H9 (cell line): Measurements from ENCODE around the gene DPEP3. TPM values are rescaled to one million over a fixed set of nuclear protein-coding genes. Genes with fewer than 3 reads are reported as not detected.

Source experiments
- DNase-seq: peaks from one replicate; pipeline ENCODE4 v3.0.0-alpha.2; 2017
- H2AFZ ChIP-seq: one replicate; pipeline ENCODE4 v1.6.1; 2013; ENCODE audit warnings: mild to moderate bottlenecking, low read length, control low read depth, moderate library complexity
- H2AK5ac ChIP-seq: 2 replicates; pipeline ENCODE4 v1.6.1; 2013; ENCODE audit warnings: low read length, control low read depth, mixed read lengths; ENCODE audit not compliant: insufficient read length
- H2BK120ac ChIP-seq: one replicate; pipeline ENCODE4 v1.6.1; 2013; ENCODE audit warnings: low read depth, mild to moderate bottlenecking, low read length, control low read depth, inconsistent platforms; ENCODE audit not compliant: poor library complexity, severe bottlenecking
- H2BK12ac ChIP-seq: 2 replicates; pipeline ENCODE4 v1.6.1; 2013; ENCODE audit warnings: low read length, control low read depth, mixed read lengths, low read depth; ENCODE audit not compliant: insufficient read length
- H2BK15ac ChIP-seq: 2 replicates; pipeline ENCODE4 v1.6.1; 2013; ENCODE audit warnings: low read depth, low read length, control low read depth
- H2BK20ac ChIP-seq: one replicate; pipeline ENCODE4 v1.6.1; 2013; ENCODE audit warnings: low read depth, mild to moderate bottlenecking, low read length, control low read depth, inconsistent platforms; ENCODE audit not compliant: poor library complexity, severe bottlenecking
- H2BK5ac ChIP-seq: 2 replicates; pipeline ENCODE4 v1.6.1; 2013; ENCODE audit warnings: low read length, control low read depth, mixed read lengths; ENCODE audit not compliant: insufficient read length
- H3K14ac ChIP-seq: 2 replicates; pipeline ENCODE4 v1.6.1; 2013; ENCODE audit warnings: low read length, control low read depth; ENCODE audit not compliant: insufficient read depth
- H3K18ac ChIP-seq: 2 replicates; pipeline ENCODE4 v1.6.1; 2013; ENCODE audit warnings: low read depth, mild to moderate bottlenecking, mixed read lengths, low read length, control low read depth; ENCODE audit not compliant: insufficient read length
- H3K23ac ChIP-seq: 2 replicates; pipeline ENCODE4 v1.6.1; 2013; ENCODE audit warnings: low read length, control low read depth, mixed read lengths, low read depth; ENCODE audit not compliant: insufficient read length
- H3K23me2 ChIP-seq: 2 replicates; pipeline ENCODE4 v1.6.1; 2013; ENCODE audit warnings: low read depth, mild to moderate bottlenecking, mixed read lengths, low read length, control low read depth; ENCODE audit not compliant: insufficient read length, poor library complexity, severe bottlenecking
- H3K27ac ChIP-seq: 2 replicates; pipeline ENCODE4 v1.5.1; 2013; ENCODE audit warnings: low read length, control low read depth, mixed read lengths, low read depth; ENCODE audit not compliant: insufficient read length
- H3K27me3 ChIP-seq: 2 replicates; pipeline ENCODE4 v1.6.1; 2013; ENCODE audit warnings: low read length, control low read depth, inconsistent platforms; ENCODE audit not compliant: insufficient read depth
- H3K4ac ChIP-seq: 2 replicates; pipeline ENCODE4 v1.6.1; 2013; ENCODE audit warnings: low read depth, mild to moderate bottlenecking, control low read depth, inconsistent platforms, low read length, moderate library complexity
- H3K4me1 ChIP-seq: 2 replicates; pipeline ENCODE4 v1.6.1; 2013; ENCODE audit warnings: low read length, control low read depth, inconsistent platforms; ENCODE audit not compliant: insufficient read depth
- H3K4me2 ChIP-seq: 2 replicates; pipeline ENCODE4 v1.6.1; 2013; ENCODE audit warnings: low read length, control low read depth, mixed read lengths; ENCODE audit not compliant: insufficient read length, insufficient read depth
- H3K56ac ChIP-seq: 2 replicates; pipeline ENCODE4 v1.6.1; 2013; ENCODE audit warnings: low read depth, mild to moderate bottlenecking, mixed read lengths, low read length, control low read depth; ENCODE audit not compliant: insufficient read length
- H3K79me1 ChIP-seq: 2 replicates; pipeline ENCODE4 v1.6.1; 2013; ENCODE audit warnings: low read depth, mild to moderate bottlenecking, moderate library complexity, low read length, control low read depth, inconsistent platforms; ENCODE audit not compliant: insufficient read depth, poor library complexity, severe bottlenecking
- H3K79me2 ChIP-seq: 2 replicates; pipeline ENCODE4 v1.6.1; 2013; ENCODE audit warnings: low read length, control low read depth, inconsistent platforms; ENCODE audit not compliant: insufficient read depth
- H3K9ac ChIP-seq: 2 replicates; pipeline ENCODE4 v1.6.1; 2013; ENCODE audit warnings: low read length, control low read depth, mixed read lengths; ENCODE audit not compliant: insufficient read length; ENCODE audit errors: extremely low read depth
- H3K9me3 ChIP-seq: one replicate; pipeline ENCODE4 v1.6.1; 2013; ENCODE audit warnings: low read depth, low read length, inconsistent platforms; ENCODE audit not compliant: control insufficient read depth
- H3T11ph ChIP-seq: one replicate; pipeline ENCODE4 v1.6.1; 2013; ENCODE audit warnings: mild to moderate bottlenecking, low read length, control low read depth, inconsistent platforms
- H4K20me1 ChIP-seq: one replicate; pipeline ENCODE4 v1.6.1; 2013; ENCODE audit not compliant: control insufficient read depth, insufficient read length, insufficient read depth
- H4K5ac ChIP-seq: 2 replicates; pipeline ENCODE4 v1.6.1; 2013; ENCODE audit warnings: low read depth, mild to moderate bottlenecking, mixed read lengths, low read length, control low read depth; ENCODE audit not compliant: insufficient read length
- H4K8ac ChIP-seq: replicated peaks from 2 replicates; pipeline ENCODE4 v1.6.1; 2013; ENCODE audit warnings: low read length, control low read depth, mixed read lengths, low read depth; ENCODE audit not compliant: insufficient read length
- H4K91ac ChIP-seq: 2 replicates; pipeline ENCODE4 v1.6.1; 2013; ENCODE audit warnings: low read depth, mild to moderate bottlenecking, moderate library complexity, mixed read lengths, low read length, control low read depth; ENCODE audit not compliant: insufficient read length
- H3K27ac Mint-ChIP-seq, 3 experiments: 2 replicates in 2 of 3; 3 replicates in 1 of 3; pipeline ENCODE4 v1.8.0; 2020 to 2021; ENCODE audit warnings: mixed read lengths in 3 of 3, mild to moderate bottlenecking in 1 of 3, moderate library complexity in 1 of 3
- H3K27me3 Mint-ChIP-seq: 2 replicates; pipeline ENCODE4 v1.8.0; 2021; ENCODE audit warnings: low read depth, mild to moderate bottlenecking, moderate library complexity, mixed read lengths
- H3K36me3 Mint-ChIP-seq, 3 experiments: 2 replicates in 2 of 3; 3 replicates in 1 of 3; pipeline ENCODE4 v1.8.0; 2020 to 2021; ENCODE audit warnings: low read depth in 3 of 3, mixed read lengths in 3 of 3; ENCODE audit not compliant: insufficient read depth in 1 of 3
- H3K4me1 Mint-ChIP-seq, 2 experiments: 2 replicates each; pipeline ENCODE4 v1.8.0; 2020; ENCODE audit warnings: mixed read lengths in 2 of 2
- H3K4me3 Mint-ChIP-seq, 2 experiments: 2 replicates in 1 of 2; 3 replicates in 1 of 2; pipeline ENCODE4 v1.8.0; 2020 to 2021; ENCODE audit warnings: mild to moderate bottlenecking in 2 of 2, mixed read lengths in 2 of 2, moderate library complexity in 1 of 2
- H3K9me3 Mint-ChIP-seq, 2 experiments: 2 replicates in 1 of 2; 3 replicates in 1 of 2; pipeline ENCODE4 v1.8.0; 2020; ENCODE audit warnings: mild to moderate bottlenecking in 2 of 2, mixed read lengths in 2 of 2, moderate library complexity in 1 of 2
- WGBS: extraction: QIAGEN DNeasy Blood & Tissue Kit; methylation state at CpG from one replicate; pipeline ENCODE4 v1.1.7; 2013; ENCODE audit warnings: missing lambda C conversion rate, low lambda C conversion rate, mixed read lengths; ENCODE audit not compliant: insufficient read length; ENCODE audit errors: extremely low coverage; 5-methylcytosine and 5-hydroxymethylcytosine counted together
- total RNA-seq: library from RNA; stranded (reverse); gene quantifications from 2 replicates; pipeline ENCODE4 v1.2.1, GENCODE V29; 2021
- TF ChIP-seq, protein P1 (sequence below): fragments of 200-600 bp; sonication (generic); conservative IDR thresholded peaks from 3 replicates; pipeline ENCODE4 v1.8.0; 2021; ENCODE audit warnings: antibody characterized with exemption, mild to moderate bottlenecking

The DPEP3 gene
- total RNA-seq, 1 experiment from 2014 or later, result 0.68 TPM

DNA sequence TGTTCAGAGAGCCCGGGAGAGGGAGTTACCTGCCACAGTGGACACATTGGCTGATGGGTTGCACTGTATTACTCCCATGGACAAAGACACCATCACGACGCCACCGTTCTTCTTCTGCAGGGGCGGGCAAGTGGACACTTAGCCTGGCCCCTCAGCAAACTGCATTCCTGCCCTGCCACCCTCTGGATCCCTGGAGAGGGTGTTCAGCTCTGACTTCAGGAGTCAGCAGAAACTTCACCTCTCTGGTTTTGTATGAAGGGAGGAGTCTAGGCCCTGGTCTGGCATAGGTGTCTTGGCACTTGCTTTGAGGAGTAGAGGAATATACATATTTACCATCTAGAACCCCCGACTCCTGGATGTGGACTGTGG, 9.7 kb upstream of the DPEP3 start:
- no peak overlapping the region for H3K4ac ChIP-seq
- no peak overlapping the region for H4K91ac ChIP-seq
- no CpG with 5 or more reads among the region's 6 CpGs for WGBS
- H3K23me2 ChIP-seq, result no peaks in the 10 kb centered on the region
- no peak overlapping the region for H4K5ac ChIP-seq
- peaks cover 30% of the 10 kb centered on the region for H3K27me3 Mint-ChIP-seq
- no peak overlapping the region for H3K9ac ChIP-seq
- no peaks in the 10 kb centered on the region for H4K20me1 ChIP-seq
- no peak overlapping the region for H2AK5ac ChIP-seq
- H3K79me2 ChIP-seq, result no peaks in the 10 kb centered on the region
- H2BK12ac ChIP-seq, result no peak overlapping the region
- no peaks in the 10 kb centered on the region; a peak in 1 of 7 replicates for H3K36me3 Mint-ChIP-seq
- no peak overlapping the region for H3T11ph ChIP-seq
- H3K27ac Mint-ChIP-seq, result no peak overlapping the region
- H3K27ac ChIP-seq, result no peak overlapping the region
- H3K79me1 ChIP-seq, result no peaks in the 10 kb centered on the region
- no peak overlapping the region for H2AFZ ChIP-seq
- no peaks in the 10 kb centered on the region for H3K9me3 ChIP-seq
- H2BK120ac ChIP-seq, result no peak overlapping the region
- H3K23ac ChIP-seq, result no peak overlapping the region
- no peak overlapping the region for H3K14ac ChIP-seq
- no peak overlapping the region for H3K18ac ChIP-seq
- DNase-seq, result no peak
- no peak overlapping the region for H2BK5ac ChIP-seq
- no peak overlapping the region for H4K8ac ChIP-seq
- H3K4me1 ChIP-seq, result no peaks in the 10 kb centered on the region
- TF ChIP-seq, protein P1, sequence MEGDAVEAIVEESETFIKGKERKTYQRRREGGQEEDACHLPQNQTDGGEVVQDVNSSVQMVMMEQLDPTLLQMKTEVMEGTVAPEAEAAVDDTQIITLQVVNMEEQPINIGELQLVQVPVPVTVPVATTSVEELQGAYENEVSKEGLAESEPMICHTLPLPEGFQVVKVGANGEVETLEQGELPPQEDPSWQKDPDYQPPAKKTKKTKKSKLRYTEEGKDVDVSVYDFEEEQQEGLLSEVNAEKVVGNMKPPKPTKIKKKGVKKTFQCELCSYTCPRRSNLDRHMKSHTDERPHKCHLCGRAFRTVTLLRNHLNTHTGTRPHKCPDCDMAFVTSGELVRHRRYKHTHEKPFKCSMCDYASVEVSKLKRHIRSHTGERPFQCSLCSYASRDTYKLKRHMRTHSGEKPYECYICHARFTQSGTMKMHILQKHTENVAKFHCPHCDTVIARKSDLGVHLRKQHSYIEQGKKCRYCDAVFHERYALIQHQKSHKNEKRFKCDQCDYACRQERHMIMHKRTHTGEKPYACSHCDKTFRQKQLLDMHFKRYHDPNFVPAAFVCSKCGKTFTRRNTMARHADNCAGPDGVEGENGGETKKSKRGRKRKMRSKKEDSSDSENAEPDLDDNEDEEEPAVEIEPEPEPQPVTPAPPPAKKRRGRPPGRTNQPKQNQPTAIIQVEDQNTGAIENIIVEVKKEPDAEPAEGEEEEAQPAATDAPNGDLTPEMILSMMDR, result no peak
- H3K56ac ChIP-seq, result no peak overlapping the region
- H3K9me3 Mint-ChIP-seq, result no peaks in the 10 kb centered on the region
- no peak overlapping the region for H2BK15ac ChIP-seq
- H3K4me3 Mint-ChIP-seq, result no peak overlapping the region
- H2BK20ac ChIP-seq, result no peak overlapping the region
- H3K4me2 ChIP-seq, result no peak overlapping the region
- H3K4me1 Mint-ChIP-seq, result 0 out of 4 replicates have a peak, but pooled peaks cover 0 to 2% of the 10 kb centered on the region in 2 experiments
- H3K27me3 ChIP-seq, result no peaks in the 10 kb centered on the region
